OCI-LY1 (cell line): Measurements from ENCODE around the gene FAM8A1.

ENCODE experiments used
- H2AFZ ChIP-seq: fragments of 200-600 bp; sonication (generic), shearing (Covaris generic); 2 replicates; pipeline ENCODE4 v1.6.0; 2014; ENCODE audit warnings: antibody characterized with exemption, mild to moderate bottlenecking, low read length
- H3F3A ChIP-seq: fragments of 200-600 bp; sonication (generic), shearing (Covaris generic); 2 replicates; pipeline ENCODE4 v1.6.0; 2014; ENCODE audit warnings: mild to moderate bottlenecking, antibody characterized with exemption, low read length, moderate library complexity; ENCODE audit not compliant: insufficient read depth
- H3K27ac ChIP-seq: fragments of 200-600 bp; sonication (generic); 2 replicates; pipeline ENCODE4 v1.5.1; 2014; ENCODE audit warnings: low read length, mixed run types, mild to moderate bottlenecking, low read depth; ENCODE audit not compliant: poor library complexity, severe bottlenecking
- H3K27me3 ChIP-seq: fragments of 200-600 bp; sonication (generic); 2 replicates; pipeline ENCODE4 v1.6.0; 2014; ENCODE audit warnings: antibody characterized with exemption, mild to moderate bottlenecking, low read length, moderate library complexity; ENCODE audit not compliant: insufficient read depth
- H3K36me3 ChIP-seq: fragments of 200-600 bp; sonication (generic); 2 replicates; pipeline ENCODE4 v1.6.1; 2014; ENCODE audit warnings: mild to moderate bottlenecking, antibody characterized with exemption, low read length, moderate library complexity, mixed read lengths; ENCODE audit not compliant: insufficient read depth
- H3K4me1 ChIP-seq: fragments of 200-600 bp; sonication (generic); 2 replicates; pipeline ENCODE4 v1.5.1; 2014; ENCODE audit warnings: mild to moderate bottlenecking, low read length, moderate library complexity; ENCODE audit not compliant: insufficient read depth, severe bottlenecking
- H3K4me2 ChIP-seq: fragments of 200-600 bp; sonication (generic), shearing (Covaris generic); 2 replicates; pipeline ENCODE4 v1.6.1; 2014; ENCODE audit warnings: low read length
- H3K4me3 ChIP-seq: fragments of 200-600 bp; sonication (generic); 2 replicates; pipeline ENCODE4 v1.5.1; 2014; ENCODE audit warnings: low read length, low read depth, mild to moderate bottlenecking, mixed read lengths; ENCODE audit not compliant: poor library complexity, severe bottlenecking
- H3K79me2 ChIP-seq: fragments of 200-600 bp; shearing (Covaris generic); 2 replicates; pipeline ENCODE4 v1.6.1; 2016; ENCODE audit warnings: mixed run types, low read length, mixed read lengths; ENCODE audit not compliant: insufficient read depth
- H3K9ac ChIP-seq: fragments of 200-600 bp; sonication (generic), shearing (Covaris generic); 2 replicates; pipeline ENCODE4 v1.6.1; 2014; ENCODE audit warnings: mild to moderate bottlenecking, low read length, mixed read lengths
- H3K9me2 ChIP-seq: fragments of 200-600 bp; sonication (generic), shearing (Covaris generic); 2 replicates; pipeline ENCODE4 v1.6.1; 2014; ENCODE audit warnings: low read depth, mild to moderate bottlenecking, low read length, mixed read lengths
- H3K9me3 ChIP-seq: fragments of 200-600 bp; shearing (Covaris generic); 2 replicates; pipeline ENCODE4 v1.6.1; 2014; ENCODE audit warnings: low read length, mixed read lengths
- H4K20me1 ChIP-seq: fragments of 200-600 bp; sonication (generic), shearing (Covaris generic); 2 replicates; pipeline ENCODE4 v1.6.0; 2016; ENCODE audit warnings: mild to moderate bottlenecking, low read length; ENCODE audit not compliant: insufficient read depth
- TF ChIP-seq, protein P1 (sequence below): fragments of 200-600 bp; sonication (generic), shearing (Covaris generic); IDR thresholded peaks from 2 replicates; pipeline ENCODE4 v1.5.1; 2017; ENCODE audit warnings: mild to moderate bottlenecking, antibody characterized with exemption, low read length, moderate library complexity, mixed read lengths

Gene FAM8A1

DNA sequence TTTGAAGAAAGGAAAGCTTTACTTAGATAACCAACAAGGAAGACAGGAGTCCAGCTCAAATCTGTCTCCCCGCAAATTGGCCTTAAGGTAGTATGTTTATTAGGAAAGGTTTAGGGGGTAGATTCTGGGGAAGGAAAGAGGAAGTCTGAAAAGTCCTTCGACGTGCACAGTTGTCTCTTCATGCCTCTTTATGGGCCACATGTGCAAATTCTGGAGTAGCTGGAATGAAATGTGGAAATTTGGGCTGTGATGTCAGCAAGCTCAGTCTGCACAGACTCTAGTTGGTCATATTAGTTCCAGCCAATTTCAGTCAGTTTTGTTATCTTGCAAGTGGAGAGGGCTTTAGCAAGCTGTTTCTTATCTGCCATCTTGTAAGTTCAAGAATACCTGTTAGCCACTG, 56.5 kb downstream of the FAM8A1 start:
- H2AFZ ChIP-seq, result no peak overlapping the region
- no peak overlapping the region for H3K27ac ChIP-seq
- no peaks in the 10 kb centered on the region for H3K4me1 ChIP-seq
- H3K36me3 ChIP-seq, result peaks cover 91% of the 10 kb centered on the region
- H3K9me2 ChIP-seq, result no peaks in the 10 kb centered on the region
- no peaks in the 10 kb centered on the region for H3F3A ChIP-seq
- TF ChIP-seq, protein P1, sequence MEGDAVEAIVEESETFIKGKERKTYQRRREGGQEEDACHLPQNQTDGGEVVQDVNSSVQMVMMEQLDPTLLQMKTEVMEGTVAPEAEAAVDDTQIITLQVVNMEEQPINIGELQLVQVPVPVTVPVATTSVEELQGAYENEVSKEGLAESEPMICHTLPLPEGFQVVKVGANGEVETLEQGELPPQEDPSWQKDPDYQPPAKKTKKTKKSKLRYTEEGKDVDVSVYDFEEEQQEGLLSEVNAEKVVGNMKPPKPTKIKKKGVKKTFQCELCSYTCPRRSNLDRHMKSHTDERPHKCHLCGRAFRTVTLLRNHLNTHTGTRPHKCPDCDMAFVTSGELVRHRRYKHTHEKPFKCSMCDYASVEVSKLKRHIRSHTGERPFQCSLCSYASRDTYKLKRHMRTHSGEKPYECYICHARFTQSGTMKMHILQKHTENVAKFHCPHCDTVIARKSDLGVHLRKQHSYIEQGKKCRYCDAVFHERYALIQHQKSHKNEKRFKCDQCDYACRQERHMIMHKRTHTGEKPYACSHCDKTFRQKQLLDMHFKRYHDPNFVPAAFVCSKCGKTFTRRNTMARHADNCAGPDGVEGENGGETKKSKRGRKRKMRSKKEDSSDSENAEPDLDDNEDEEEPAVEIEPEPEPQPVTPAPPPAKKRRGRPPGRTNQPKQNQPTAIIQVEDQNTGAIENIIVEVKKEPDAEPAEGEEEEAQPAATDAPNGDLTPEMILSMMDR, result no peak
- H3K79me2 ChIP-seq, result peaks cover 4% of the 10 kb centered on the region; the same call in 1 of the 2 replicates
- H3K4me3 ChIP-seq, result no peak overlapping the region
- H3K27me3 ChIP-seq, result no peaks in the 10 kb centered on the region
- H3K9me3 ChIP-seq, result no peaks in the 10 kb centered on the region
- H3K4me2 ChIP-seq, result no peak overlapping the region
- H3K9ac ChIP-seq, result no peak overlapping the region
- H4K20me1 ChIP-seq, result no peaks in the 10 kb centered on the region
